PFSK-1 (cell line): ENCODE measurements around the gene CYP2F1.

Experiments used
- FOXP2 ChIP-seq: optimal IDR thresholded peaks from 2 replicates; pipeline ENCODE3; 2011; ENCODE audit warnings: borderline replicate concordance, control low read depth, inconsistent platforms; ENCODE audit not compliant: insufficient read depth; ENCODE audit errors: extremely low read length, extremely low read depth
- POLR2AphosphoS5 ChIP-seq: IDR thresholded peaks from 2 replicates; pipeline ENCODE4 v1.6.1; 2012; ENCODE audit warnings: low read depth, mild to moderate bottlenecking, control low read depth, low read length, moderate library complexity
- TAF1 ChIP-seq: IDR thresholded peaks from 2 replicates; pipeline ENCODE4 v1.6.1; 2012; ENCODE audit warnings: low read length, control low read depth, borderline replicate concordance; ENCODE audit not compliant: insufficient read depth
- TF ChIP-seq, protein P1 (sequence below), 2 experiments: IDR thresholded peaks; 2 replicates each; pipeline versions ENCODE4 v1.6.1 to v1.8.0; 2011 to 2012; ENCODE audit warnings: low read depth in 2 of 2, low read length in 2 of 2, control low read depth in 1 of 2, inconsistent platforms in 1 of 2, mild to moderate bottlenecking in 1 of 2, moderate library complexity in 1 of 2; ENCODE audit not compliant: insufficient read depth in 1 of 2

DNA sequence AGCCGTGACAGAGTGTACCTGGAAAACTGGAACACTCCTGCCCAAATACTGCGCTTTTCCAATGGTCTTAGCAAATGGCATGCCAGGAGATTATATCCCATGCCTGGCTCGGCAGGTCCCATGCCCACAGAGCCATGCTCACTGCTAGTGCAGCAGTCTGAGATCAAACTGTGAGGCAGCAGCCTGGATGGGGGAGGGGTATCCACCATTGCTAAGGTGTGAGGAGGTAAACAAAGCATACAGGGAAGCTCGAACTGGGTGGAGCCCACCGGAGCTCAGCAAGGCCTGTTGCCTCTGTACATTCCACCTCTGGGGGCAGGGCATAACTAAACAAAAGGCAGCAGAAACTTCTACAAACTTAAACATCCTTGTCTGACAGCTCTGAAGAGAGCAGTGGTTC, 15.5 kb upstream of the CYP2F1 start:
- TF ChIP-seq TAF1 (no peak), POLR2AphosphoS5 (no peak), FOXP2 (no peak)
- TF ChIP-seq, protein P1, sequence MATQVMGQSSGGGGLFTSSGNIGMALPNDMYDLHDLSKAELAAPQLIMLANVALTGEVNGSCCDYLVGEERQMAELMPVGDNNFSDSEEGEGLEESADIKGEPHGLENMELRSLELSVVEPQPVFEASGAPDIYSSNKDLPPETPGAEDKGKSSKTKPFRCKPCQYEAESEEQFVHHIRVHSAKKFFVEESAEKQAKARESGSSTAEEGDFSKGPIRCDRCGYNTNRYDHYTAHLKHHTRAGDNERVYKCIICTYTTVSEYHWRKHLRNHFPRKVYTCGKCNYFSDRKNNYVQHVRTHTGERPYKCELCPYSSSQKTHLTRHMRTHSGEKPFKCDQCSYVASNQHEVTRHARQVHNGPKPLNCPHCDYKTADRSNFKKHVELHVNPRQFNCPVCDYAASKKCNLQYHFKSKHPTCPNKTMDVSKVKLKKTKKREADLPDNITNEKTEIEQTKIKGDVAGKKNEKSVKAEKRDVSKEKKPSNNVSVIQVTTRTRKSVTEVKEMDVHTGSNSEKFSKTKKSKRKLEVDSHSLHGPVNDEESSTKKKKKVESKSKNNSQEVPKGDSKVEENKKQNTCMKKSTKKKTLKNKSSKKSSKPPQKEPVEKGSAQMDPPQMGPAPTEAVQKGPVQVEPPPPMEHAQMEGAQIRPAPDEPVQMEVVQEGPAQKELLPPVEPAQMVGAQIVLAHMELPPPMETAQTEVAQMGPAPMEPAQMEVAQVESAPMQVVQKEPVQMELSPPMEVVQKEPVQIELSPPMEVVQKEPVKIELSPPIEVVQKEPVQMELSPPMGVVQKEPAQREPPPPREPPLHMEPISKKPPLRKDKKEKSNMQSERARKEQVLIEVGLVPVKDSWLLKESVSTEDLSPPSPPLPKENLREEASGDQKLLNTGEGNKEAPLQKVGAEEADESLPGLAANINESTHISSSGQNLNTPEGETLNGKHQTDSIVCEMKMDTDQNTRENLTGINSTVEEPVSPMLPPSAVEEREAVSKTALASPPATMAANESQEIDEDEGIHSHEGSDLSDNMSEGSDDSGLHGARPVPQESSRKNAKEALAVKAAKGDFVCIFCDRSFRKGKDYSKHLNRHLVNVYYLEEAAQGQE (IDR thresholded peaks at IDR 0.05; ENCODE audit: insufficient read depth in 1 of 2, low read depth in 2 of 2, low read length in 2 of 2) = no peak
